Stomach smooth muscle (tissue), 2 donors: ENCODE results near the gene PDIA4.
"Not testable (repeated sequence)": the region's sequence is repeated elsewhere in the genome, so short reads cannot be mapped to it uniquely, and the experiment has no call there.

Experiments used
- H3K27ac ChIP-seq: one replicate; pipeline ENCODE4 v1.7.0; 2013; ENCODE audit warnings: mild to moderate bottlenecking, low read length, inconsistent platforms
- H3K27me3 ChIP-seq, 2 donors: one replicate each; pipeline ENCODE4 v1.7.0; 2013; ENCODE audit warnings: low read length in 2 of 2; ENCODE audit not compliant: insufficient read depth in 2 of 2, control insufficient read depth in 1 of 2
- H3K36me3 ChIP-seq, 2 donors: one replicate each; pipeline ENCODE4 v1.7.0; 2013; ENCODE audit warnings: low read length in 2 of 2; ENCODE audit not compliant: control insufficient read depth in 2 of 2, insufficient read depth in 2 of 2
- H3K4me1 ChIP-seq: one replicate; pipeline ENCODE4 v1.7.0; 2013; ENCODE audit warnings: low read length; ENCODE audit not compliant: control insufficient read depth, insufficient read depth
- H3K4me3 ChIP-seq, 2 donors: one replicate each; pipeline ENCODE4 v1.7.0; 2013; ENCODE audit warnings: low read length in 2 of 2
- H3K9ac ChIP-seq, 2 donors: one replicate each; pipeline ENCODE4 v1.7.0; 2013; ENCODE audit warnings: low read length in 2 of 2, mild to moderate bottlenecking in 1 of 2
- H3K9me3 ChIP-seq, 2 donors: one replicate each; pipeline ENCODE4 v1.7.0; 2013; ENCODE audit warnings: low read length in 2 of 2; ENCODE audit not compliant: control insufficient read depth in 2 of 2
- donor health status: healthy.
- donor health status: Pancreatic carcinoma.

PDIA4 gene

GRCh38 chr7:149012730-149013129 lies 15.6 kb downstream of the PDIA4 start:
- H3K27me3 ChIP-seq, H3K4me3 ChIP-seq, H3K27ac ChIP-seq, H3K9me3 ChIP-seq, H3K9ac ChIP-seq, H3K4me1 ChIP-seq: not testable (repeated sequence)
- H3K36me3 ChIP-seq: peaks cover 36 to 65% of the 10 kb centered on the region in 2 donors

- no peak overlapping the region for H3K4me3 ChIP-seq
- peaks cover 32 to 70% of the 10 kb centered on the region in 2 donors for H3K36me3 ChIP-seq
- no peak overlapping the region for H3K9ac ChIP-seq
- no peaks in the 10 kb centered on the region for H3K4me1 ChIP-seq
- H3K27me3 ChIP-seq: no peaks in the 10 kb centered on the region
- H3K27ac ChIP-seq: no peak overlapping the region
- no peaks in the 10 kb centered on the region for H3K9me3 ChIP-seq
These were observed 16.8 kb downstream of the PDIA4 start for GRCh38 chr7:149011491-149011890.

GRCh38 chr7:149010451-149010850 lies 17.9 kb downstream of the PDIA4 start:
- H3K4me1 ChIP-seq: no peaks in the 10 kb centered on the region
- H3K9ac ChIP-seq: no peak overlapping the region
- peaks cover 32 to 63% of the 10 kb centered on the region in 2 donors for H3K36me3 ChIP-seq
- H3K9me3 ChIP-seq: no peaks in the 10 kb centered on the region
- no peak overlapping the region for H3K27ac ChIP-seq
- H3K4me3 ChIP-seq: no peak overlapping the region
- no peaks in the 10 kb centered on the region for H3K27me3 ChIP-seq

GRCh38 chr7:149009527-149009926 lies 18.8 kb downstream of the PDIA4 start:
- no peak overlapping the region for H3K9ac ChIP-seq

GRCh38 chr7:149007611-149008010 lies 20.7 kb downstream of the PDIA4 start:
- Histone ChIP-seq H3K4me3 (no peak overlapping the region), H3K36me3 (peaks cover 31 to 57% of the 10 kb centered on the region in 2 donors), H3K27me3 (no peaks in the 10 kb centered on the region), H3K4me1 (no peaks in the 10 kb centered on the region), H3K9me3 (no peaks in the 10 kb centered on the region), H3K9ac (no peak overlapping the region), H3K27ac (no peak overlapping the region)

More at GRCh38 chr7:149009527-149009926, 18.8 kb downstream of the PDIA4 start:
- Histone ChIP-seq H3K36me3 (peaks cover 25 to 58% of the 10 kb centered on the region in 2 donors), H3K9me3 (no peaks in the 10 kb centered on the region), H3K27ac (no peak overlapping the region), H3K4me3 (no peak overlapping the region), H3K27me3 (no peaks in the 10 kb centered on the region), H3K4me1 (no peaks in the 10 kb centered on the region)

- Histone ChIP-seq H3K4me3 (no peak overlapping the region), H3K27me3 (no peaks in the 10 kb centered on the region), H3K36me3 (peaks cover 29 to 54% of the 10 kb centered on the region in 2 donors), H3K9me3 (no peaks in the 10 kb centered on the region), H3K4me1 (no peaks in the 10 kb centered on the region), H3K9ac (no peak overlapping the region), H3K27ac (no peak overlapping the region)
These were observed 21.2 kb downstream of the PDIA4 start for GRCh38 chr7:149007146-149007545.

GRCh38 chr7:149006345-149006725 lies 22.0 kb downstream of the PDIA4 start:
- no peak overlapping the region for H3K4me3 ChIP-seq
- no peak overlapping the region for H3K27ac ChIP-seq
- H3K36me3 ChIP-seq: peaks cover 21 to 46% of the 10 kb centered on the region in 2 donors

GRCh38 chr7:149005427-149006344 lies 22.6 kb downstream of the PDIA4 start:
- H3K9ac ChIP-seq: no peak overlapping the region
- no peaks in the 10 kb centered on the region for H3K27me3 ChIP-seq
- H3K36me3 ChIP-seq: peaks cover 17 to 39% of the 10 kb centered on the region in 2 donors
- H3K27ac ChIP-seq: no peak overlapping the region
- H3K9me3 ChIP-seq: no peaks in the 10 kb centered on the region
- no peaks in the 10 kb centered on the region for H3K4me1 ChIP-seq
- no peak overlapping the region for H3K4me3 ChIP-seq

More at GRCh38 chr7:149006345-149006725, 22.0 kb downstream of the PDIA4 start:
- no peaks in the 10 kb centered on the region for H3K27me3 ChIP-seq
- no peaks in the 10 kb centered on the region for H3K9me3 ChIP-seq
- H3K4me1 ChIP-seq: no peaks in the 10 kb centered on the region
- no peak overlapping the region for H3K9ac ChIP-seq

- Histone ChIP-seq H3K36me3 (peaks cover 17 to 35% of the 10 kb centered on the region in 2 donors), H3K4me1 (no peaks in the 10 kb centered on the region), H3K27ac (no peak overlapping the region), H3K9ac (no peak overlapping the region), H3K27me3 (no peaks in the 10 kb centered on the region), H3K4me3 (no peak overlapping the region), H3K9me3 (no peaks in the 10 kb centered on the region)
These were observed 23.6 kb downstream of the PDIA4 start for GRCh38 chr7:149004405-149005370.

GRCh38 chr7:149003560-149004305 lies 24.6 kb downstream of the PDIA4 start:
- no peak overlapping the region for H3K27ac ChIP-seq
- no peaks in the 10 kb centered on the region for H3K4me1 ChIP-seq
- no peak overlapping the region for H3K4me3 ChIP-seq
- H3K9me3 ChIP-seq: no peaks in the 10 kb centered on the region
- peaks cover 14 to 32% of the 10 kb centered on the region in 2 donors for H3K36me3 ChIP-seq
- H3K9ac ChIP-seq: no peak overlapping the region
- no peaks in the 10 kb centered on the region for H3K27me3 ChIP-seq
